ENCODE data around the gene RNF13.
A peak's percentile ranks its signal among the peaks of the same experiment; 100 is the strongest.
"Not testable (repeated sequence)": the region's sequence is repeated elsewhere in the genome, so short reads cannot be mapped to it uniquely, and the experiment has no call there.

RNF13 gene

GRCh38 chr3:149844091-149844490 is 31.1 kb downstream of the RNF13 start:
- DNase-seq: no peak

DNA sequence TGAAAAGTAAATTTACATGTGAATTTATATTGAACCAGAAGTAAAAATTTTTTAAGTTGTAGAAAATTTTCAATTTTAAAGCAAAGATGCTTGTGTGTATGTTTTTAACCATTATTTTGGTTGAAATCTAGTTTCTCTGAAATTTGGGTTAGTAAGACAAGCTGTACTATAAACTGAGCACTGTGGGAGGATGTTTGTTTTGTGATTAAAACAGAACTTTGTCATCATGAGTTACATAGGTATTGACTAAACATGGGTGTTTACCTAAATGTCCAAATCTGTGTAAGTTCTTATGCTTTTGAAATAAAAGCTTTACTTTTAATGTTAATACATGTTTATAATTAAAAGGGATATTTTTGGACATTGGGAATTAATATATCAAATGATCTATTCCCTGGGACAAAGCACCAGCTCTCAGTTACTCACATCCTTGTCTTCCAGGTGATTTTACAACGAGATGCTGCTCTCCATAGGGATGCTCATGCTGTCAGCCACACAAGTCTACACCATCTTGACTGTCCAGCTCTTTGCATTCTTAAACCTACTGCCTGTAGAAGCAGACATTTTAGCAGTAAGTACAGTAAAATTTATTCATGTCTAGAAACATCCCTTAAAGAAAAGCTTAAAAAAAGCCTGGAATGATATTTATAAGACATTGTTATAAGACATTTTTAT is 32.7 kb downstream of the RNF13 start:
- DNase-seq: no peak

- DNase-seq: no peak
Observed at GRCh38 chr3:149848238-149848637, 35.2 kb downstream of the RNF13 start.

- no peak for DNase-seq
Observed at GRCh38 chr3:149848688-149849087, 35.7 kb downstream of the RNF13 start.

DNA sequence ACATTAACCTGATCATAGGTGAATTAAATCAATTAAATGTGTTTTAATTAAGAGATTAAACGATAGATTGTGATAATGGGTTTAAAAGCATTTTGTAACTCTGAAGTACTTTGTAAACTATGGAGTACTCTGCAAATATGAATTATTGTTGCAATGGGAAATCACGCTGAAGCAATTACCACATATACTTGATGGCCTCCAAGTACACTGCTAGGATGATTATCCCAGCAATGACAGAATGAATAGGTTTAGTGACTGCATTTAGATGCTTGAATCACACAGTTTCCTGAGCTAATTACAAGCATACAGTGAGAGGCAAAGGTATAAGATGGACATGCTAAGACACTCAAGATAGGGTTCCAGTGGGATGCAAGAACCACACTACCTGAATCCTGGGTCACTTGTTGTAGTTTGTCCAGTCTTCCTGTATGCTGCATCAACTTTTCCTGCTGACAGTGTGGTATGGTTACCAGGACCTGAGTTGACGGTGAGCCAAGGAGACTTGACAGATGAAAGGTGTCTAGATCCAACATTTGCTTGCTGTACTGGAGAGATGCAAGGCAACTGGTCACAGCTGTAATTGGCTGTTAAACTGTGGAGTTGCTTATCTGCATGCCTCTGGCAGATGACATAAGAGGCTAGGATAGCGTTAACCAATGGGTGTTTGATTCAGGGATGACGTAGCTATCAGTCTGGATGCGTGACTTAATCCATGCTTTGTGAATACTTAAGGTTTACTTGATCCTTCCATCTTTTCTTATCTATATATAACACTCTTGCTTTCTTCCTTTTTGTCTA is 38.0 kb downstream of the RNF13 start:
- DNase-seq: no peak

GRCh38 chr3:149858911-149859310 is 45.9 kb downstream of the RNF13 start:
- no peak for DNase-seq

DNA sequence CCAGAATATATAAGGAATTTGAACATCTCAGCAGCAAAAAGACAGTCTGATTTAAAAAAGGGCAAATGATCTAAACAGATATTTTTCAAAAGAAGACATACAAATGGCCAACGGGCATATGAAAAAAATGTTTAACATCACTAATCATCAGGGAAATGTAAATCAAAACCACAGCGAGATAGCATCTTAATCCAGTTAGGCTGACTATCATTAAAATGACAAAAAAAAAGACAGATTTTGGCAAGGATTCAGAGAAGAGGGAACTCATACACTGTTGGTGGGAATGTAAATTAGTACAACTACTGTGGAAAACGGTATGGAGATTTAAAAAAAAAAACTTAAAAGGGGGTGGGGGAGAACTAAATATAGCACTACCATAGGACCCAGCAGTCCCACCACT is 47.9 kb downstream of the RNF13 start:
- DNase-seq: no peak

- DNase-seq: no peak
Observed at GRCh38 chr3:149867563-149867962, 54.5 kb downstream of the RNF13 start.

GRCh38 chr3:149871855-149872254 is 58.8 kb downstream of the RNF13 start:
- no peak for DNase-seq

DNA sequence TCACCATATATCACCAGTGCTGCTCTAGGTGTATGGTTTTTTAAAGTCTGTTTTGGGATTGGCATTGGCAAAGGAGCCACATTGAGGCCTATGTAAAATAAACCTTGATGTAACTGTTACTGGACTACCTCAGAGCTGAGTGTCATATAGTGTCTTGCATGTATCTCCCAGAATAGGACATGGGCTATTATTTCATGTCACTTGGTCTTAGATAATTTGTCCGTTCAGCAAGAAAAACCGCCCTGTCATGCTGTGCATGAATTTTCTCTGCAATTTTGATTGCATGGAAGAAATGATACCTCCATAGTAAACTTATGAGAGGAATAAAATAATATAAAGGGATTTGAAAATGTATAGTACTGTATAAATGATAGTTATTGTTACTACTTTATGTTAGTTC is 59.6 kb downstream of the RNF13 start:
- no peak for DNase-seq

GRCh38 chr3:149877668-149878067 is 64.7 kb downstream of the RNF13 start:
- DNase-seq: no peak

- peak; percentile 73 for DNase-seq
Observed at GRCh38 chr3:149879872-149880271, 66.9 kb downstream of the RNF13 start.

- no peak for DNase-seq
Observed at GRCh38 chr3:149881879-149882278, 68.9 kb downstream of the RNF13 start.

GRCh38 chr3:149883134-149883533 is 70.1 kb downstream of the RNF13 start:
- no peak for DNase-seq

DNA sequence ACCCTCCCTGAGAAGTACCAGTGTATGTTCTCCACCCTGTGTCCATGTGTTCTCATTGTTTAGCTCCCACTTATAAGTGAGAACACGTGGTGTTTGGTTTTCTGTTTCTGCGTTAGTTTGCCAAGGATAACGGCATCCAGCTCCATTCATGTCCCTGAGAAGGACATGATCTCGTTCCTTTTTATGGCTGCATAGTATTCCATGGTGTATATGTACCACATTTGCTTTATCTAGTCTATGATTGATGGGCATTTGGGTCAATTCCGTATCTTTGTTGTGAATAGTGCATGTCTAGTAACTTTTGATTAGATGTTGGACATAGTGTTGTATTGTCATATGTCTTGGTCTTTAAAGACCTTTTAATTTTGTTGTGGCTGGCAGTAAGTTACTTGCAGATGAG is 70.8 kb downstream of the RNF13 start:
- not testable (repeated sequence) for DNase-seq

DNA sequence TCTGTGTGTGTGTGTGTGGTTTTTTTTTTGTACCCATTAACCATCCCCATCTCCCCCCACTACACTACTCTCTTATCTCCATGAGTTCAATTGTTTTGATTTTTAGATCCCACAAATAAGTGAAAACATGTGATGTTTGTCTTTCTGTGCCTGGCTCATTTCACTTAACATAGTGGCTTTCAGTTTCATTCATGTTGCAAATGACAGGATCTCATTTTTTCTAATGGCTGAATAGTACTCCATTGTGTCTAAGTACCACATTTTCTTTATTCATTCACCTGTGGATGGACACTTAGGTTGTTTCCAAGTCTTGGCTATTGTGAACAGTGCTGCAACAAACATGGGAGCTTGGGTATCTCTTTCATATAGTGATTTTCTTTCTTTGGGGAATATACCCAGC is 71.8 kb downstream of the RNF13 start:
- not testable (repeated sequence) for DNase-seq

- no peak for DNase-seq
Observed at GRCh38 chr3:149886957-149887356, 73.9 kb downstream of the RNF13 start.

GRCh38 chr3:149891621-149892020 is 78.6 kb downstream of the RNF13 start:
- no peak for DNase-seq

DNA sequence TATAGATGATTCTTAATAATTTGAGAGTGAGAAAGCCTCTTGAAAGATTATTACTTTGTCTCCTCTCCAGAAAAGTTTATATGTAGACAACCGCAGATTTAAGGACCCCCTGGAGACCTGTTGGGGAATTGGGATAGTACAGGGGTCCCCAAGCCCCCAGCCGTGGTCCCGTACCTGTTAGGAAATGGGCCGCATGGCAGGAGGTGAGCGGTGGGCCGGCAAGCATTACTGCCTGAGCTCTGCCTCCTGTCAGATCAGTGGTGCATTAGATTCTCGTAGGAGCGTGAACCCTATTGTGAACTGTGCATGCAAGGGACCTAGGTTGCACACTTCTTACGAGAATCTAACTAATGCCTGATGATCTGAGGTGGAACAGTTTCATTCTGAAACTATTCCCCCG is 79.4 kb downstream of the RNF13 start:
- DNase-seq: no peak

DNA sequence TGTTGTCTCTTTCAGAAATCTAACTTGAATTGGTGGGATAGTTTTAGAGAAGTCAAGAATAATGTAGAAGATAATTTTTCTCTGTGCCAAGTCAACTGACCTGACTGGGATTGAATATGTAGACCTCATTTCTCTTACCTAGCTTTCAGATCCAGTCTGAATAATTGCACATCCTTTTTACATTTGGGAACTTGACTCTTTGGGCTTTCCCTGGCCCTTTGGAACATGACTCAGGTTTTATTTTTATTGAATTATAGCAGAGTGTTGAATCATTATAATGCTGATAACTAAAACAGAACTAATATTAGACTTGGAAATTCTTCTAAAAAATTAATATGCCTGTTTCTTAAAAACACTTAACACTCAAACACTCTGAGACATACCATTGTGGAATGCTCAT is 81.2 kb downstream of the RNF13 start:
- no peak for DNase-seq

DNA sequence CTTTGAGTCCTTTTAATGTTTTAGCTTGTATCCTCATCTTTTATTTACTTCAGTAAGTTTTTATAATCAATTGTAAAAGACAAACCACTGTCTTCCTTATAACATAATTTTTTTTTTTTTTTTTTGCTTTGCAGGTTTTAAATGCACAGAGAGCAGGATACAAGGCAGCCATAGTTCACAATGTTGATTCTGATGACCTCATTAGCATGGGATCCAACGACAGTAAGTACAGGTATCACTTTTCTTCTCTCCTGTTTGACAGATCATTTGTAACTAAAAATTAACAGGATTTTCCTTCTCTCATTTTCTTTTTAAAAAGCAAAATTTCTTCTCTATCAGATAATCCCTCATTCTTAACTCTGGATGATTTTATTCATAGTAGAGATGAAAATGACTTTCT is 82.3 kb downstream of the RNF13 start:
- no peak for DNase-seq

DNA sequence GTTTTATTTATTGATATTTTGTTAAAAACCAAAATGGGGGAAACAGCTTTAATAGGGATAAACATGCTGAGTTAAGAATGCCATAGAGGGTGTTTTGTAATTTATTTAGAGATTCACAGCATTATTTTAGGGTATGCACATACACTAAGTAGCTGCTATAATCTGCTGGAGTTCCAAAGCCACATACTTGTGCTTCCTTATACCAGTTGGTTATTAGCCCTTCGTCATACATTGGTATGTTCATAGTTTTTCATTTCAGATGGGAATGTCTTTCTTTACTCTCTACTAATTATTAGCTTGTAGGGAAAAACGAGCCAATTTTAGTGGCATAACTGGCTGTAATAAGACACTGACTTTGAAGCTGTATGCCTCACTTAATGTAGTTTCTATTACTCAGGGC is 82.8 kb downstream of the RNF13 start:
- no peak for DNase-seq

DNA sequence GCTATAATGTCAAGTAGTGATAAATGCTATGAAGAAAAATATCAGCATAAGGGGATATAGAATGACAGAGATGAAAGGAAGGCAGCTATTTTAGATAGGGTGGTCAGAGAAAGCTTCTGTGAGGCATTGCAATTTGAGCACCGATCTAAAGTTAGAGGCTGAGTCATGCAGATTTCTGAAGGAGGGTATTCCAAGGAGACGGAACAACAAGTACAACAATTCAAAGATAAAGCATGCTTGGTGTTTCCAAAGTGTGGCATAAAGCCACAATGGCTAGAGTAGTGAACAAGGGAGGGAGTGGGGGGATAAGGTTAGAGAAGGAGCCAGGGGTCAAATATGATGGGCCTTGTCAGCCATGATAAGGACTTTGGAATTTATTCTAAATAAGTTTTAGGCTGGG is 85.8 kb downstream of the RNF13 start:
- no peak for DNase-seq

- no peak for DNase-seq
Observed at GRCh38 chr3:149900322-149900721, 87.3 kb downstream of the RNF13 start.

DNA sequence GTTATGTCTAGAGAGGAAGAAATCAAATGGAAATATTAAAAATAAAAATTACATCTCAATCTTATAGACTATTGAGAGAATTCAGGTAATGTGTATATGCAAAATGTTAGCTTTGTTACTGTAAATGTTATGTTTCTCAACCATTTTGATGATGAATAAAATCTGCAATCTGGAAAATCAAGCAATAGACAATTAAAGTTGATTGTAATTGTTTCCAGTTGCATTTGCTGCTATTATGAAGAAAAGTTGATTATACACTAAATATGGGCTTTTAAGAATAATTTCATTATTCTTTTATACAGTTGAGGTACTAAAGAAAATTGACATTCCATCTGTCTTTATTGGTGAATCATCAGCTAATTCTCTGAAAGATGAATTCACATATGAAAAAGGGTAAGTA is 88.8 kb downstream of the RNF13 start:
- DNase-seq: no peak

Data from midbrain (tissue), 1 donor.